NK-92 (cell line): ENCODE measurements around the gene TTC27.
"Not testable (repeated sequence)": the region's sequence is repeated elsewhere in the genome, so short reads cannot be mapped to it uniquely, and the experiment has no call there.

Experiments
- DNase-seq: peaks from one replicate; lab custom pipeline; 2025; ENCODE audit not compliant: unreplicated experiment; lab: John Stamatoyannopoulos, UW

TTC27 gene

GRCh38 chr2:32752952-32753351 lies 125.1 kb downstream of the TTC27 start:
- DNase-seq: no peak

DNA sequence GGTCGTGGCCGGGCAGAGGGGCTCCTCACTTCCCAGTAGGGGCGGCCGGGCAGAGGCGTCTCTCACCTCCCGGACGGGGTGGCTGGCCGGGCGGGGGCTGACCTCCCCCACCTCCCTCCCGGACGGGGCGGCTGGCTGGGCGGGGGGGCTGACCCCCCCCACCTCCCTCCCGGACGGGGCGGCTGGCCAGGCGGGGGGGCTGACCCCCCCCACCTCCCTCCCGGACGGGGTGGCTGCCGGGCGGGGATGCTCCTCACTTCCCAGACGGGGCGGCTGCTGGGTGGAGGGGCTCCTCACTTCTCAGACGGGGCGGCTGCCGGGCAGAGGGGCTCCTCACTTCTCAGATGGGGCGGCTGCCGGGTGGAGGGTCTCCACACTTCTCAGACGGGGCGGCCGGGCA lies 126.8 kb downstream of the TTC27 start:
- DNase-seq: not testable (repeated sequence)

DNA sequence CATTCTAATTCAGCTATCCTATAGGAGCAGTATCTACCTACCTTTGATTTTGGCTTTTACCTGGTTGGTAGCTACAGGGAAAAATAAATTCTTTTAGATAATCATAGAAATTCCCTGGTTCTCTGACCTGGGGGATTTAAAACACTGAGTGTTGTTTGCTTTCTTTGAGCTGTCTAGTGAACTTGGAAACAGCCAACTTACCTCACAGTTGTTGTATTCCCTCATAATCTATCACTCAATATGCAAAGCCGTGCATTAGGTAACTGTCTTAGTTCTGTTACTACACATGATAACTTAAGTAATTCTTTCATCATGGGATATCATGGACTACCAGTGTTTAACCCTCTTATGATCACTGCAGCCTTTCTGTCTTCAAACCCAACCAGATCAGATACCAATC lies 127.8 kb downstream of the TTC27 start:
- no peak for DNase-seq

DNA sequence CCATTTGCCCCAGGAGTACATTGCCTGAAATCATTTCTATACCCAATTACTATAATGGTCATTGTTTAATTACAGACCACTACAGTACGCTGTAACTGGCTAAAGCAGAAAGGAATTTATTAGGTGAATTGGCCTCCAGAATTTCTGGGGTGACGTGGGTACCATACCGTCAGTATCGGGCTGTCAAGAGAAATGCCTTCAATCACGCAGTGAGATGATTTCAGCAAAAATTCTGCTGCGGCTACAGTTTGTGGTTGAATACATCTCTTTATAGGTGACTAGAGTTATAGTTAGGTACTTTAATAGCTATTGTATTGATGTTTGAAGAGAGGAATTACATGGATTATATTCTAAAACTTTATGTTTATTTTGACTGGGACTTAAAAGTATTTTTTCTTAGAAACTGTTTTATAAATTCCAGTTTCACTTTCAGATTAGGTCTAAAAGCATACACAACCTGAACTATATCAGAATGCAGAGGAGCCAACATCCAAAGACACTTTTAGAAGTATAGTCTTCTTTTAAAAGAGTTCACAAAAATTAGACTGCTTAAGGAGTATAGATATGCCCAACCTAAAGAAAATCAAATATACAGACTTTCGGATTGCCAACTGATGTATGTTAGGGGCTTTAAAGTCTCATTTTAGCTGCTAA lies 128.4 kb downstream of the TTC27 start:
- DNase-seq: no peak

- DNase-seq: no peak
Measured at GRCh38 chr2:32758232-32758631, 130.4 kb downstream of the TTC27 start.

GRCh38 chr2:32760628-32761027 lies 132.8 kb downstream of the TTC27 start:
- no peak for DNase-seq

DNA sequence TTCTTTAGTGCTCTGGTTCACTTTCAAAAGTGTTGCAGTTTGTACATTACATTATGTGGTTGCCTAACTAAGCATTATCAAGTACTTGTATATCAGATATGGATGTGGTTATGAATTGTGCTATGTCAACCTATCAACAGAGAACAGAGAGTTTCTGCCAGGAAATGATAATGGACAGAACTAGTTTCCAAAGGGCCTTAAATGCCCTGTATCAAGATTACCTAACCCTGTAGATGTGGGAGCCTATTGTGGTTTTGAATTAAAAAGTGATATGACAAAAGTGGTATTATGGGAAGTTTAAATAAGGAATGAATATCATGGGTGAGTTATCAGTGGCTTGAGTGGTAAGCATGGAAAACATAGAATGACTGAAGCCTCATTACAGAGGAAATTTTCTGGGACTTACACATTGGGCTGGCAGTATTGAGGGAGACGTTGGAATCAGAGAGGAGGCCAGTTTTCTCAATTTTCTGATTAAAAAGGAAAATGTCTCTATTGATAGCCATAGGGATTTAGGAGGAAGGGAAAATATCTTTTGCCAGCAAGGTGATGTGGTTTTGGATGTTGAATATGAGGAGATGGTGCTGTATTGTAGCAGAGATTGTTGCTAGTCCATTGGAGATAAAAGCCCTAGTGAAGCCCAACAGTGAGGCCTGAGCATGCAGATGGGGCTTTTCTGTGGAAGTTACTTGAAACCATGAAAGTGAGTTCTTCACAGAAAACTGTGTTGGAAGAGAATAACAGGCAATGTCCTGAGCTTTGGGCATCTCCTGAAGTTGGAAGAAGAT lies 140.7 kb downstream of the TTC27 start:
- DNase-seq: no peak

- no peak for DNase-seq
Measured at GRCh38 chr2:32770360-32770759, 142.5 kb downstream of the TTC27 start.

DNA sequence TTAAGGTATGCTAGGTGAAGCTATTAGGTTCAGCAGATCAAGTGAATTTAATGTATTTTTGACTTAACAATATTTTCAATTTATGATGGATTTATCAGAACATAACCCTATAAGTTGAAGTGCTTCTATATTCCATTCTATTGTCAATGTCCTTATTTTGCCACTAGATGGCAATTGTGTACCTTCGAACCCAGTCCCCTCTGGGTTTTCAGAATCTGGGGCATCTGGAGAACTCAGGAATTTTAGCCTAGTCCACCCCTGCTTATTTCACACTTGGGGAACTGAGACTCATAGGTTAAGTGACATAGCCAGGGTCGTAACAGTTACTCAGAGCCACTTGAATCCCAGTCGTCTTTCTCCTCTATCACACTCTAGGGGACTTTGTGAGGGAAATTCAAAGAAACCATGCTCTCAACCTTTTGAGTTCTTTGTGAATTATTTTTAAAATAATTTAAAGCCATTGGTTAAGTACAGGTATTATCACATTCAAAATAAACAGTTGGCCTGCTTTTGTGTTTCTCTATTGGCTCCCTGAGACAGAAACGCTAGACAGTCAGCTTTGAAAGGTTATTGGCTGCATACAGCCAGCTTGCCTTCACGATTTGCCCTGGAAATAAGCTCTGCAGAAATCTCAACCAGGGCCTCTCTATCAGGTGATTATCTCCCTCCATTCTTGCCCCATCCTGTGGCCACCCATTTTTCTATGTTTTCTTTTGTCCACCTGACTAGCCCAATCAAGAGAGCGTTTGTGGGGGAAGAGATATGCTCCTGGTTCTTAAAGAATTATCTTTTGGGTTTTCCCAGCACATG lies 145.0 kb downstream of the TTC27 start:
- DNase-seq: no peak

DNA sequence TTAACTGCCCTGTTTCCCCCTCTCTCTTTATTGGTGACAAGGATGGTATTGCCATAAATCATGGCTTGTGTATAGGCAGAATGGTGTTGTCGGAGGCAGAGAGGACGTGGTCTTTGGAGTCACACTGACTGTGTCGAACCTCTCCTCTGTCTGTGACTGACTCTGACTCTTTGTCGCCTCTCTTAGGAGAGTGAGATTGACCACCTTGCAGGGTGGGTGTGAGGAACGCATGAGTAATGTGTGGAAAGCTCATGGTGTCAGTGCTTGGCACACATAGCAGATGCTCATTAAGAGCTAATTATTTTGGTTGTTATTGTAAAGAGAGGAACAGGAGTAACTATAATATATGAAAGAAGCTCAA lies 145.6 kb downstream of the TTC27 start:
- no peak for DNase-seq

DNA sequence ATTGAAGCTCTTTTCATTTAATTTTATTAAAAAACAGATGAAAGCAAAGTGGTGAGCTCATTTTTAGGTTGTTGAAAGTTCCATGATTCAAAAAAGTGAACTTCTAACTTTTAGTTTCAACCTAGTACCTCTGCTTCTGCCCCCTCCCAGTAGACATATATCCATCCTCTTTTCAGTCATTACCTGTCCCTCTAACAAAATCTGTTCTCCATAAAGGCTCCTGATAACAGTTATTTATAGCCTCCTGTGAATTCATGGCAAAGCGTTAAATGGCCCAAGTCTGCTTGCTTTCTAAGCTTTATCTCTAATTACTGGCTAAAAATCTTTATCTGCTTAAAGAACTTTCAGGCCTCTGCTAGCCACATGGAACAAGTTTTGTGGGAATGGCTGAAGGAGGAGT lies 148.1 kb downstream of the TTC27 start:
- no peak for DNase-seq

DNA sequence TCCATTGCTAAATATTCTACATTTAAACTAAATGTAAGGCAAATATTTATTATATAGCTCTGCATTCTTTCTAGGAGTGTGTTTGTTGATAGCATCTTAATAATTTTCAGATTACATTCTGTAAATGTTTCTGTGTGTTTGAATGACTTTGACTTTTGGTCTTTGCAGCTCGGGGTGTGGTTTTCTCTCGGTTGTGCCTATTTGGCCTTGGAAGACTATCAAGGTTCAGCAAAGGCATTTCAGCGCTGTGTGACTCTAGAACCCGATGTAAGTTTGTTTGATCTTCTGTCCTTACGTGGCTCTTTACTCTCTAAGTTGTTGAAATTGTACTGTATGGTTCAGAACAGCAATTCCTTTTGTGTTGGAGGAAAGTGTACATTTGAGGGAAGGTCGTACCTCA lies 149.9 kb downstream of the TTC27 start:
- no peak for DNase-seq

DNA sequence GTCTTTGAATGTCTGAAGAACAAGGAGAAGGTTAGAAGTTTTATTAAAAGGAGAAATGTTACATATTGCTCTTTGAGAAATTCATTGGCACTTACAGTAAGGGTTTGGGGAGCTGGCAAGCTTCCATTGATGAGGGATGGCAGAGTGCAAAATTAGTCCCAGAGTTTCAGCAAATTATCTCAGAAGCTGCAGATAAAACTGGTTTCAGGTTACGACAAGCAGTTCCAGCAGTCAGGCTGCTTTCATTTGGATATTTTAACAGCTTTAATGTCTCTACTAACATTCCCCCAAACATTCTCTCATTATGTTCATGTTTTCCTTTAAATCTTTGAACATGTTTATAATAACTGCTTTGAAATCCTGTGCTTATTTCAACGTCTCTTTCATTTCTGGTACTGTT lies 153.1 kb downstream of the TTC27 start:
- no peak for DNase-seq

DNA sequence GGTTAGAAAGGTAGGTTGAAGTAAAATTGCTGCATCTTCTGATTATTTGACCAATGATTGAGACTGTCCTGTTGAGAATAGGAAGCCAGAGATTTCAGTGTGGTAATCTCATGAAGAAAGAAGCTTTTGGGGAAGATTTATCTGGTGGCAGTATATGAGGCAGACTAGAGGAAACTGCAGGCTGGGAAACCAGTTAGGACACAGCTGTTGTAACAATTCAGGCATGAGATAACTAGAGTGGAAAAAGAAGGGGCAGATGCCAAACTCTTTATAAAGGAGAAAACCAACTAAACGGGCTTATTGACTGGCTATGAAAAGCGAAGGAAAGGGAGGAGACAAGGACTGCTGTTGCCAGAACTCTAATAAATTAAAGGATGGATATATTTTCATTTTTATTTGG lies 155.6 kb downstream of the TTC27 start:
- no peak for DNase-seq

- DNase-seq: no peak
Measured at GRCh38 chr2:32783933-32784332, 156.1 kb downstream of the TTC27 start.

- no peak for DNase-seq
Measured at GRCh38 chr2:32787207-32787606, 159.4 kb downstream of the TTC27 start.

DNA sequence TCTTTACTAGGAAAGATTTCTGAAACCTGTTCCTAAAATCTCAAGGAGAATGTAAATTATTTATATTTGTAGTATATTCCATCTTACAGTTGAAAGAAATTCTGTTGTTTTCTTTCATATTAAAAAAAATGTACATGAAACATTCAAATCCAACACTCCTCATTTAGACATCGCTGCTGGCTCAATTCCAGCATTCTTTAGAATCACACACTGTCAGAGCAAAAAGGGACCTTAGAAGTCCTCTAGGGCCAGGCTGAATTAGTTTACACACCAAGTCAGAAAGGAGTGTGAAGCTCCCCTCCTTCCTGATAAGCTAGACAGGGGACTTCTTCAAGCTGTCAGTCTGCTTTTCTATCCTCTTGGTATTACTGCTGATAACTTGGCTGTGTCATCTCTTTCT lies 160.3 kb downstream of the TTC27 start:
- DNase-seq: no peak

DNA sequence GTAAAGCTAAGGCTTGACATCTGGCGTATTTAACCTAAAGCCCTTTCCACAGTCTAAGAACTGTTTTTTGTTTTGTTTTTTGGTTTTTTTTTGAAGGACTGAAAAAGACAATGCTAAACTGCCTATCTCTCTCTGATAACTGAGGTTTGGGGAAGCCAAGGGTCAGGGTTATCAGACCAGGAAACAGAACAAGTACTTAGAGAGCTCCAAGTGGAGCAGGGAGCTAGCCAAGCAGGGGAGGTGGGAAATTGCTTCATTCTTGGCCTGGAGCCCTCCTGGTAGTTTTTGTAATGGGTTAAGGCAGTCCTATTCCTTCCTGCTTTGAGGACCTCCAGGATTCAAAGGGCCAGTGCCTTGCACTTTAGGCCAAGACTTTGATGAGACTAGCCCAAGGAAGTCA lies 164.6 kb downstream of the TTC27 start:
- DNase-seq: no peak

GRCh38 chr2:32798829-32799228 lies 171.0 kb downstream of the TTC27 start:
- DNase-seq: no peak

- DNase-seq: no peak
Measured at GRCh38 chr2:32801741-32802140, 173.9 kb downstream of the TTC27 start.

DNA sequence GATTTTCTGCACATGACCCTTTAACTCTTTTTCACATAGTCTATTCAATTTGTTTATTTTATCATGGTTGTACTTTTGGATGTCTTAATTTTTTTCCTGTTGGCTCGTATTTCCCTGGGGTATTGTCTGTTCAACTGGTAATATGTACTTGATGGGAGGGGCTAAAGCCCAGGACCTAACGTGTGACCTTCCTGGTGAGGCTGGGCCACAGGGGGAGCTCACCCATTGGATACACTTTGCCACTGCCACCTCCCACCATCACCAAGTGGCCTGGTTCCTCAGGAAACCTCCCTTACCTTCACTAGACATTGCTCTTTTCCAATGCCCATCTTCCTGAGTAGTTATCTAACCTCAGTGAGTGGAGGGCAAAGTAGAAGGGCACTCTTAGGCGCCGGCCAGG lies 175.0 kb downstream of the TTC27 start:
- no peak for DNase-seq

DNA sequence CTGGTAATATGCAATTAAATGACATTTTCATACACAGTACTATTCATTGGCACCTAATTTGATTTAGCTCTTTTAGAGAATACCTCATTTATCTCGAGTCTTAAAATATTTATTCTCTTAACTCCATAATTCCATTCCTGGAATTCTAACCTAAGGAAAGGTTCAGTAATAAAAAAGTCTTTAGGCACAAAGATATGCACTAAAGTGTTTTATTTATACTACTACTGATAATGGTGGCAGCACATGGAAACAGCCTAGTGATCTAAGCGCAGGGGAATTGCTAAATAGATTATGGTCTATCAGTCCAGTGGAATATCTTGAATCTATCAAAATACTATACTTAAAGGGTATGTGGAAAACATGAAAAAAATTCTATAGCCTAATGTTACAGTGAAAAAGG lies 176.4 kb downstream of the TTC27 start:
- DNase-seq: no peak
